Measurements from ENCODE around the gene GCNT3.
A peak's percentile ranks its signal among the peaks of the same experiment; 100 is the strongest.

DNA sequence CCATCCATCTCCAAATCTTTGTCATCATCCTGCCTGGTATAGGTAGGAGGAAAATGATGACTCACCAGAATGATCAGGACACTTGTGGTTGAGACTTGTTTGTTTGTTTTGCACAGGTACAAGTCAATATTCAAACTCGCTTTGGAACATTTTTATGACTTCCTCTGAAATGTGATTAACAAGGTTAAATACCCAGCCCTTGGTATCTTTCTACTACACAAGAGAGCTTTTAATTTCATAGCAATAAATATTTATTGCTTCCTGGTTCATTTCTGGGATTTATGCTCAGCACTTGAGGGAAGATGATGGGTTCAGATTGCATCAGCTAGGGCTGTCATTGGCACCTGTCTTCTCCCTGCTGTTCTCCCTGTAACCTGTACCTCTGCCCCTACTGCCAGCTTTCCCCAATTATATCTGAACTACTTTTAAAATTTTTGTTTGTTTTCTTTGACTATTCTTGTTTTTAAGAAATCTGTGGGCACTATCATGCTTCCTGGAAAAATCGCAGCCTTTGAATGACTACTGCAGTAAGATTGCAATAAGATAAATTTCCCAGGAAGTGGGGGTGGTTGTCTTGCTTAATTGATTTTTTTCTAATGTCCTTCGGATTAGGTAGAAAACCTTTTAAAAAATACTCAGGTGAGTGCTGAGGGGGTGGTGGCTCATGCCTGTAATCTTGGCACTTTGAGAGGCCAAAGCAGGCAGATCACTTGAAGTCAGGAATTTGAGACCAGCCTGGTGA lies 24.3 kb upstream of the GCNT3 start:
- TF ChIP-seq, protein P1, sequence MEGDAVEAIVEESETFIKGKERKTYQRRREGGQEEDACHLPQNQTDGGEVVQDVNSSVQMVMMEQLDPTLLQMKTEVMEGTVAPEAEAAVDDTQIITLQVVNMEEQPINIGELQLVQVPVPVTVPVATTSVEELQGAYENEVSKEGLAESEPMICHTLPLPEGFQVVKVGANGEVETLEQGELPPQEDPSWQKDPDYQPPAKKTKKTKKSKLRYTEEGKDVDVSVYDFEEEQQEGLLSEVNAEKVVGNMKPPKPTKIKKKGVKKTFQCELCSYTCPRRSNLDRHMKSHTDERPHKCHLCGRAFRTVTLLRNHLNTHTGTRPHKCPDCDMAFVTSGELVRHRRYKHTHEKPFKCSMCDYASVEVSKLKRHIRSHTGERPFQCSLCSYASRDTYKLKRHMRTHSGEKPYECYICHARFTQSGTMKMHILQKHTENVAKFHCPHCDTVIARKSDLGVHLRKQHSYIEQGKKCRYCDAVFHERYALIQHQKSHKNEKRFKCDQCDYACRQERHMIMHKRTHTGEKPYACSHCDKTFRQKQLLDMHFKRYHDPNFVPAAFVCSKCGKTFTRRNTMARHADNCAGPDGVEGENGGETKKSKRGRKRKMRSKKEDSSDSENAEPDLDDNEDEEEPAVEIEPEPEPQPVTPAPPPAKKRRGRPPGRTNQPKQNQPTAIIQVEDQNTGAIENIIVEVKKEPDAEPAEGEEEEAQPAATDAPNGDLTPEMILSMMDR (IDR thresholded peaks at IDR 0.05; ENCODE audit: extremely low read depth in 1 of 2, insufficient read depth in 1 of 2, low read depth in 1 of 2, low read length in 2 of 2): no peak
- TF ChIP-seq POLR2A (IDR thresholded peaks at IDR 0.05; ENCODE audit: low read depth, low read length) (no peak), POLR2AphosphoS5 (IDR thresholded peaks at IDR 0.05; ENCODE audit: insufficient read depth, low read depth, low read length) (no peak), EZH2 (IDR thresholded peaks at IDR 0.05; ENCODE audit: borderline replicate concordance, low read depth, low read length, severe bottlenecking) (no peak), GATA2 (IDR thresholded peaks at IDR 0.05; ENCODE audit: insufficient read depth, insufficient read length, low read depth, low read length) (no peak), MYC (IDR thresholded peaks at IDR 0.05; ENCODE audit: low read depth, low read length) (no peak), JUN (IDR thresholded peaks at IDR 0.05; ENCODE audit: borderline replicate concordance, insufficient read depth, insufficient read length, low read depth) (peak; percentile 21), FOS (IDR thresholded peaks at IDR 0.05; ENCODE audit: borderline replicate concordance, insufficient read depth, low read length) (no peak)
- TF ChIP-seq, protein P2, sequence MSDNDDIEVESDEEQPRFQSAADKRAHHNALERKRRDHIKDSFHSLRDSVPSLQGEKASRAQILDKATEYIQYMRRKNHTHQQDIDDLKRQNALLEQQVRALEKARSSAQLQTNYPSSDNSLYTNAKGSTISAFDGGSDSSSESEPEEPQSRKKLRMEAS (IDR thresholded peaks at IDR 0.05; ENCODE audit: insufficient read depth, insufficient read length): no peak

Data from endothelial cell of umbilical vein (primary cell).